ENCODE data around the gene SELENOM.
"Not testable (repeated sequence)": the region's sequence is repeated elsewhere in the genome, so short reads cannot be mapped to it uniquely, and the experiment has no call there.

The SELENOM gene

GRCh38 chr22:31073125-31073524 lies 34.2 kb downstream of the SELENOM start:
- DNase-seq, result not testable (repeated sequence)

- not testable (repeated sequence) for DNase-seq
These were observed 37.6 kb downstream of the SELENOM start for GRCh38 chr22:31069691-31070314.

- no peak for DNase-seq
These were observed 38.4 kb downstream of the SELENOM start for GRCh38 chr22:31068970-31069369.

- no peak for DNase-seq
These were observed 43.0 kb downstream of the SELENOM start for GRCh38 chr22:31064369-31064768.

GRCh38 chr22:31062566-31063230 lies 44.7 kb downstream of the SELENOM start:
- DNase-seq, result no peak

- DNase-seq, result not testable (repeated sequence)
These were observed 47.7 kb downstream of the SELENOM start for GRCh38 chr22:31059663-31060062.

GRCh38 chr22:31056986-31057599 lies 50.3 kb downstream of the SELENOM start:
- no peak for DNase-seq

GRCh38 chr22:31055635-31056159 lies 51.7 kb downstream of the SELENOM start:
- peak; percentile 36 for DNase-seq

GRCh38 chr22:31055117-31055634 lies 52.2 kb downstream of the SELENOM start:
- no peak for DNase-seq
